ENCODE data around the gene HTN1. TPM values are rescaled to one million over a fixed set of nuclear protein-coding genes. Genes with fewer than 3 reads are reported as not detected.
"Not testable (repeated sequence)": the region's sequence is repeated elsewhere in the genome, so short reads cannot be mapped to it uniquely, and the experiment has no call there.

HTN1 gene
- total and polyA plus RNA-seq, 10 of the 15 experiments (the other 5 are each of a cell fraction or from before 2014, with no cell fraction given), result 0.03 TPM; not detected in 9

- TF ChIP-seq, protein P1, sequence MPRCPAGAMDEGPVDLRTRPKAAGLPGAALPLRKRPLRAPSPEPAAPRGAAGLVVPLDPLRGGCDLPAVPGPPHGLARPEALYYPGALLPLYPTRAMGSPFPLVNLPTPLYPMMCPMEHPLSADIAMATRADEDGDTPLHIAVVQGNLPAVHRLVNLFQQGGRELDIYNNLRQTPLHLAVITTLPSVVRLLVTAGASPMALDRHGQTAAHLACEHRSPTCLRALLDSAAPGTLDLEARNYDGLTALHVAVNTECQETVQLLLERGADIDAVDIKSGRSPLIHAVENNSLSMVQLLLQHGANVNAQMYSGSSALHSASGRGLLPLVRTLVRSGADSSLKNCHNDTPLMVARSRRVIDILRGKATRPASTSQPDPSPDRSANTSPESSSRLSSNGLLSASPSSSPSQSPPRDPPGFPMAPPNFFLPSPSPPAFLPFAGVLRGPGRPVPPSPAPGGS (IDR thresholded peaks at IDR 0.05; ENCODE audit: borderline replicate concordance, insufficient read depth, low read depth, low read length, poor library complexity, severe bottlenecking), result no peak
- TF ChIP-seq NFYB (IDR thresholded peaks at IDR 0.05; ENCODE audit: insufficient read depth, low read depth, low read length) (no peak), CREB1 (IDR thresholded peaks at IDR 0.05; ENCODE audit: low read depth) (no peak)
Measured at GRCh38 chr4:70027011-70027410, 23.2 kb upstream of the HTN1 start (continued).

- SMC1A ChIA-PET (ENCODE audit: uncharacterized antibody, unreplicated experiment); H3K4me1 ChIP-seq (ENCODE audit: control insufficient read depth, insufficient read depth, low read length); FAIRE-seq: not testable (repeated sequence)
Measured at GRCh38 chr4:70028159-70028558, 22.1 kb upstream of the HTN1 start, which contains the start of gene HTN3. HTN3 (plus strand) TSS chr4:70028459; CDS start chr4:70030741, 2,282 bp downstream.

DNA sequence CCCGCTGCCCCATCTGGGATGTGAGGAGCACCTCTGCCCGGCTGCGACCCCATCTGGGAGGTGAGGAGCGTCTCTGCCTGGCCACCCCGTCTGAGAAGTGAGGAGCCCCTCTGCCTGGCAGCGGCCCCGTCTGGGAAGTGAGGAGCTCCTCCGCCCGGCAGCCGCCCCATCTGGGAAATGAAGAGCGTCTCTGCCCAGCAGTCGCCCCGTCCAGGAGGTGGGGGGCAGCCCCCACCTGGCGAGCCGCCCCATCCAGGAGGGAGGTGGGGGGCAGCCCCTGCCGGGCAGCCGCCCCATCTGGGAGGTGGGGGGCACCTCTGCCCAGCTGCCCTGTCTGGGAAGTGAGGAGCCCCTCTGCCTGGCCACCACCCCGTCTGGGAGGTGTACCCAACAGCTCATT is 12.7 kb upstream of the HTN1 start:
- 44% methylated on average over 4 of the region's 18 CpGs for WGBS (ENCODE audit: insufficient coverage, insufficient replicate concordance, low lambda C conversion rate, missing lambda C conversion rate)
- FAIRE-seq; H3K27me3 ChIP-seq (replicated peaks in 1 of 2; ENCODE audit: control insufficient read depth in 2 of 2, insufficient read depth in 2 of 2, low read length in 1 of 2); CTCF ChIA-PET; ATAC-seq; H3K79me2 ChIP-seq (ENCODE audit: control insufficient read depth, insufficient read depth, low read length); H4K20me1 ChIP-seq (ENCODE audit: control insufficient read depth, insufficient read depth); H3K4me2 ChIP-seq (ENCODE audit: control insufficient read depth, insufficient read depth); in situ Hi-C loops (cut with MboI); BruUV-seq (replicated peaks); H3K4me1 ChIP-seq (ENCODE audit: control insufficient read depth, insufficient read depth, low read length); H3K4me3 ChIP-seq; H3K36me3 ChIP-seq (ENCODE audit: control insufficient read depth in 2 of 2, insufficient read depth in 2 of 2, low read length in 1 of 2); DNase-seq (ENCODE audit: low read depth, low spot score); POLR2A ChIA-PET; intact Hi-C loops (cut with micrococcal nuclease; ENCODE audit: unreplicated experiment); RAD21 ChIA-PET (ENCODE audit: unreplicated experiment); H2AFZ ChIP-seq (ENCODE audit: control insufficient read depth, low read depth, low read length); H3K9ac ChIP-seq (ENCODE audit: control insufficient read depth, insufficient read depth, low read length); H3K9me3 ChIP-seq (replicated peaks; ENCODE audit: control insufficient read depth, insufficient read depth, low read length); H3K27ac ChIP-seq (ENCODE audit: control insufficient read depth, insufficient read depth); SMC1A ChIA-PET (ENCODE audit: uncharacterized antibody, unreplicated experiment): not testable (repeated sequence)

More at GRCh38 chr4:70028159-70028558, 22.1 kb upstream of the HTN1 start, which contains the start of gene HTN3:
- in situ Hi-C loops (cut with MboI); H3K36me3 ChIP-seq (ENCODE audit: control insufficient read depth in 2 of 2, insufficient read depth in 2 of 2, low read length in 1 of 2); DNase-seq (ENCODE audit: low read depth, low spot score); CTCF ChIA-PET; RAD21 ChIA-PET (ENCODE audit: unreplicated experiment); H3K4me2 ChIP-seq (ENCODE audit: control insufficient read depth, insufficient read depth); H4K20me1 ChIP-seq (ENCODE audit: control insufficient read depth, insufficient read depth); H3K9ac ChIP-seq (ENCODE audit: control insufficient read depth, insufficient read depth, low read length); H3K79me2 ChIP-seq (ENCODE audit: control insufficient read depth, insufficient read depth, low read length); H3K27me3 ChIP-seq (replicated peaks in 1 of 2; ENCODE audit: control insufficient read depth in 2 of 2, insufficient read depth in 2 of 2, low read length in 1 of 2); POLR2A ChIA-PET; H2AFZ ChIP-seq (ENCODE audit: control insufficient read depth, low read depth, low read length); ATAC-seq; BruUV-seq (replicated peaks); H3K9me3 ChIP-seq (replicated peaks; ENCODE audit: control insufficient read depth, insufficient read depth, low read length); H3K27ac ChIP-seq (ENCODE audit: control insufficient read depth, insufficient read depth); H3K4me3 ChIP-seq; intact Hi-C loops (cut with micrococcal nuclease; ENCODE audit: unreplicated experiment): not testable (repeated sequence)
- WGBS (ENCODE audit: insufficient coverage, insufficient replicate concordance, low lambda C conversion rate, missing lambda C conversion rate), result 15% methylated on average over 7 of the region's 7 CpGs

- H3K9me3 ChIP-seq (replicated peaks; ENCODE audit: control insufficient read depth, insufficient read depth, low read length); RAD21 ChIA-PET (ENCODE audit: unreplicated experiment); H3K9ac ChIP-seq (ENCODE audit: control insufficient read depth, insufficient read depth, low read length); H3K27me3 ChIP-seq (replicated peaks in 1 of 2; ENCODE audit: control insufficient read depth in 2 of 2, insufficient read depth in 2 of 2, low read length in 1 of 2); in situ Hi-C loops (cut with MboI); H3K4me3 ChIP-seq; BruUV-seq (replicated peaks); POLR2A ChIA-PET; FAIRE-seq; H3K36me3 ChIP-seq (ENCODE audit: control insufficient read depth in 2 of 2, insufficient read depth in 2 of 2, low read length in 1 of 2); CTCF ChIA-PET; ATAC-seq; H3K79me2 ChIP-seq (ENCODE audit: control insufficient read depth, insufficient read depth, low read length); H2AFZ ChIP-seq (ENCODE audit: control insufficient read depth, low read depth, low read length); H3K27ac ChIP-seq (ENCODE audit: control insufficient read depth, insufficient read depth); intact Hi-C loops (cut with micrococcal nuclease; ENCODE audit: unreplicated experiment); H4K20me1 ChIP-seq (ENCODE audit: control insufficient read depth, insufficient read depth); DNase-seq (ENCODE audit: low read depth, low spot score); H3K4me2 ChIP-seq (ENCODE audit: control insufficient read depth, insufficient read depth); H3K4me1 ChIP-seq (ENCODE audit: control insufficient read depth, insufficient read depth, low read length): not testable (repeated sequence)
- SMC1A ChIA-PET (ENCODE audit: uncharacterized antibody, unreplicated experiment), result interaction anchor here (2.2 kb wide), 1 partner anchor 9 kb away, joined by 10 read pairs; no protein-coding TSS in a partner anchor
Measured at GRCh38 chr4:70039928-70040327, 10.3 kb upstream of the HTN1 start.

All from GM12878 (cell line).